ENCODE data around the gene PCDH1. TPM values are rescaled to one million over a fixed set of nuclear protein-coding genes. Genes with fewer than 3 reads are reported as not detected.

PCDH1 gene
- total RNA-seq, 4 donors from 2014 or later, result 19.9 to 55.5 (median 44.9) TPM

- Histone ChIP-seq H3K36me3 (peaks cover 0 to 41% (median 0%) of the 10 kb centered on the region in 3 donors), H3K27ac (no peak overlapping the region), H3K27me3 (no peaks in the 10 kb centered on the region), H3K4me3 (no peak overlapping the region), H3K4me1 (peaks cover 0 to 10% (median 5%) of the 10 kb centered on the region in 4 donors), H3K9me3 (no peaks in the 10 kb centered on the region)
- no peak for DNase-seq (ENCODE audit: low spot score in 2 of 2)
- WGBS, 2 donors, result 76 to 79% methylated on average over 5 of the region's 5 CpGs
- TF ChIP-seq EP300 (IDR thresholded peaks at IDR 0.05), result no peak
- TF ChIP-seq CTCF (IDR thresholded peaks at IDR 0.05), result no peak
- TF ChIP-seq POLR2A (IDR thresholded peaks at IDR 0.05), result no peak
These were observed 17.0 kb downstream of the PCDH1 start for GRCh38 chr5:141861194-141861593.

DNA sequence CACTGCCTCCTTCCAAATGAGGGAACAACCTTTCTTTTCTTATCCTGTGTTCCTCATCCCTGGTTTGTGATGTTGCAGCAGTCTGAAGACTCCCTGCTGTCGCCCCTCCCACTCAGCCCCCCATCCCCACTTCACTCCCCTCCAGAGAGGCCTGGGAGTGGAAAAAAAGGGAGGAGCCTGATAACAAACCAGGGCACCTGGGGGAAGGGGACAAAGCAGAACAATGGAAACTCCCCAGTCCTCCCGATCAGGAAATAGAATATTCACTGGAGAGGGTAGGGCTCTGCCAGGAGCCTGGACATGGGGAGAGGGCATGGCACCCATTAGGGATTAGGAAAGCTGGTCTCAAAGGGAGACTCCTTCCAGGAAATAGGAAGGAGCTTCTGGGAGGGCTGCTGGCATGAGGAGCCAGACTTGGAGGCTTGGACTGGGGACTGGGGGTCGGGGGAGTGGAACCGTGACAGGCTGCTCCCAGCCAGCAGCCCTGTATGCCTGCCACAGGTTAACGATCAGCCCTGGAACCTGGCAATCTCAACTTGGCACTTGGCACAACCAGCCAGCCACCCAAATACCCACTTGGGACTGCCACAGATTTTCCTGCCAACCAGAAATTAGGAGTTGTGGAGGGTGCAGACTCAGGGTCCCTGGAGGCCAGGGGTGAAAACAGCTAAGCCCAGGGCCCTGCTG lies 20.0 kb downstream of the PCDH1 start:
- WGBS, 2 donors, result 36 to 45% methylated on average over 5 of the region's 5 CpGs
- DNase-seq (ENCODE audit: low spot score in 2 of 2), result no peak
- TF ChIP-seq POLR2A (IDR thresholded peaks at IDR 0.05), result no peak
- no peak for TF ChIP-seq EP300 (IDR thresholded peaks at IDR 0.05)
- TF ChIP-seq CTCF (IDR thresholded peaks at IDR 0.05), result no peak
- H3K27ac ChIP-seq, result peak overlapping the region in 1 of 4 donors; percentile 47
- H3K4me1 ChIP-seq, result peaks cover 0 to 16% (median 0%) of the 10 kb centered on the region in 4 donors
- H3K9me3 ChIP-seq, result no peaks in the 10 kb centered on the region
- H3K36me3 ChIP-seq, result peaks cover 0 to 34% (median 0%) of the 10 kb centered on the region in 3 donors
- H3K4me3 ChIP-seq, result no peak overlapping the region
- no peaks in the 10 kb centered on the region for H3K27me3 ChIP-seq

DNA sequence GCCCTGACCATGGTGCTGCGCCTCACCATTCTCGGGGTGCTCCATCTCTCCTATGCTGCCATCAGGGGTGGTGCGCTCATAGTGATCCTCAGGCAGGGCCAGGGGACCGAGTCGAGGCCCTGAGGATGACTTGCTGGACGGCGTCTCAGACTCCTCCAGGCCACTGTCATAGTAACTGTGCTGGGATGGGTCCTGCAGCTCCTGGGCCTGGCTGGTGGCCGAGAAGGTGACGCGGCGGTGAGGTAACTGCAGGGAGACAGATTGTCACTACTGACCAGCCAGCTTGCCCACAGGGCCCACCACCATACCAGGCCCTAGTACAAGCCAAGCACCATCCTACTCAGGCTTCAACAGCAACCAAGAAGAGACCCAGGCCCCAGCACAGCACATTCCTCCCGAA lies 21.0 kb downstream of the PCDH1 start:
- 92% methylated on average over 5 to 12 of the region's 12 CpGs for WGBS, 2 donors
- TF ChIP-seq EP300 (IDR thresholded peaks at IDR 0.05) (no peak), CTCF (IDR thresholded peaks at IDR 0.05) (no peak)
- Histone ChIP-seq H3K4me1 (peaks cover 0 to 16% (median 0%) of the 10 kb centered on the region in 4 donors), H3K9me3 (no peaks in the 10 kb centered on the region), H3K27ac (no peak overlapping the region), H3K36me3 (peaks cover 0 to 31% (median 0%) of the 10 kb centered on the region in 3 donors), H3K4me3 (no peak overlapping the region), H3K27me3 (no peaks in the 10 kb centered on the region)
- no peak for DNase-seq (ENCODE audit: low spot score in 2 of 2)

DNA sequence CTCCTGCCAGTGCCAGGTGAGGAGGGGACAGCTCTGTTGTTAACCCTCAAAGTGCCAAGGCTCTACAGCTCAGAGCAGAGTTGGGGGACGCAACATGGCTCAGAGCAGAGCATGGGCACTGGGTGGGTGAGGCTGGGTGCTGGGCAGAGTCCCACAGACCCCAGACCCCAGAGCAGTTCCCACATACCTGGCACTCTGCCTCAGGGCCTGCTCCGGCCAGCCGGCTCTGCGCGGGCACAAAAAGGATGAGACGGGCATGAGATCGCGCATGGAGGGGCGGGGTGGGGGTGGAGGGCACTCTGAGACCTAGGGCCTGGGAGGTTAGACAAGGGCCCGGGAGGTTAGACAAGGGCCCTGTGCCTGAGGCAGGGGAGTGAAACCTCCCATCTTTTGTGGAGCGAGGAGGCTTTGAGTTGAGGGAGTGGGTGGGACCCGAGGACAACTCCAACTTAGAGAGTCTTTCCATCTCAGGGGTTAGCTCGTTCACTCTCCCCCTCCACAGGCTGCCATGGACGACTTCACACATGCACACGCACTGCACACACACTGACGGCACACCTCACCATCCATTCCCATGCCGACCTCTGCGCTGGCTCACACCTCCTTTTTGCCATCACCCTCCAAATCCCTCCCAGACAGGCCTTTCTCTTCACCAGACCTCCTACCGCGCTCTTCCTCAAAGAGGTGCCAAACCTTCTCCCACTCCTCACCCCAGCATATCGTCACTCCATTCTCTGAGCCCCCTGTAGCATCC lies 22.0 kb downstream of the PCDH1 start:
- Histone ChIP-seq H3K9me3 (no peaks in the 10 kb centered on the region), H3K27ac (peak overlapping the region in 1 of 4 donors; percentile 36), H3K4me1 (peaks cover 0 to 17% (median 0%) of the 10 kb centered on the region in 4 donors), H3K27me3 (no peaks in the 10 kb centered on the region), H3K4me3 (no peak overlapping the region), H3K36me3 (peaks cover 0 to 31% (median 0%) of the 10 kb centered on the region in 3 donors)
- 74% methylated on average over 21 of the region's 21 CpGs for WGBS, 2 donors
- TF ChIP-seq POLR2A (IDR thresholded peaks at IDR 0.05) (no peak), CTCF (IDR thresholded peaks at IDR 0.05) (no peak), EP300 (IDR thresholded peaks at IDR 0.05) (no peak)
- no peak for DNase-seq (ENCODE audit: low spot score in 2 of 2)
